Activated CD8-positive, alpha-beta T cell treated with anti-CD3 and anti-CD28 coated beads for 36 hours (primary cell): ENCODE data around the gene RET. TPM values are rescaled to one million over a fixed set of nuclear protein-coding genes. Genes with fewer than 3 reads are reported as not detected.

Source experiments
- ATAC-seq: fragments of 200-7000 bp; cut with Tn5 transposase; one replicate; pipeline ENCODE4 v1.10.0; 2021; ENCODE audit warnings: mild to moderate bottlenecking, moderate library complexity
- CTCF ChIA-PET: fragments of 350-600 bp; sonication (Branson Sonifier 250); formaldehyde crosslinking; loops from one replicate; lab custom pipeline; 2021; ENCODE audit warnings: antibody characterized with exemption; lab: Charles Lee
- POLR2A ChIA-PET: fragments of 350-600 bp; sonication (Branson Sonifier 250); formaldehyde crosslinking; loops from one replicate; lab custom pipeline; 2021; ENCODE audit warnings: antibody characterized with exemption; lab: Charles Lee
- DNase-seq: peaks from one replicate; pipeline ENCODE4 v3.0.0-alpha.2; 2020
- H3K27ac Mint-ChIP-seq: one replicate; pipeline ENCODE4 v1.8.0; 2021; ENCODE audit warnings: mild to moderate bottlenecking, mixed read lengths
- H3K27me3 Mint-ChIP-seq: one replicate; pipeline ENCODE4 v1.8.0; 2021; ENCODE audit warnings: mixed read lengths
- H3K36me3 Mint-ChIP-seq: one replicate; pipeline ENCODE4 v1.8.0; 2021; ENCODE audit warnings: low read depth, mixed read lengths
- H3K4me1 Mint-ChIP-seq: one replicate; pipeline ENCODE4 v1.8.0; 2021; ENCODE audit warnings: low read depth, mixed read lengths
- H3K4me3 Mint-ChIP-seq: one replicate; pipeline ENCODE4 v1.8.0; 2021; ENCODE audit warnings: mild to moderate bottlenecking, moderate library complexity, mixed read lengths
- H3K9me3 Mint-ChIP-seq: one replicate; pipeline ENCODE4 v1.8.0; 2021; ENCODE audit warnings: mixed read lengths
- CTCF ChIP-seq: fragments of 200-600 bp; IDR thresholded peaks from one replicate; pipeline ENCODE4 v1.8.0; 2022; ENCODE audit warnings: antibody characterized with exemption, mild to moderate bottlenecking
- intact Hi-C: fragments of 100-400 bp; cut with micrococcal nuclease; formaldehyde crosslinking; loops from one replicate; pipeline ENCODE4 v1.10.0; 2022
- total RNA-seq, 2 experiments: library from RNA; stranded (reverse); gene quantifications; one replicate each; pipeline ENCODE4 v1.2.3, GENCODE V29; 2021

Gene RET
- total RNA-seq, 2 experiments from 2014 or later: 0.13 to 0.47 TPM

DNA sequence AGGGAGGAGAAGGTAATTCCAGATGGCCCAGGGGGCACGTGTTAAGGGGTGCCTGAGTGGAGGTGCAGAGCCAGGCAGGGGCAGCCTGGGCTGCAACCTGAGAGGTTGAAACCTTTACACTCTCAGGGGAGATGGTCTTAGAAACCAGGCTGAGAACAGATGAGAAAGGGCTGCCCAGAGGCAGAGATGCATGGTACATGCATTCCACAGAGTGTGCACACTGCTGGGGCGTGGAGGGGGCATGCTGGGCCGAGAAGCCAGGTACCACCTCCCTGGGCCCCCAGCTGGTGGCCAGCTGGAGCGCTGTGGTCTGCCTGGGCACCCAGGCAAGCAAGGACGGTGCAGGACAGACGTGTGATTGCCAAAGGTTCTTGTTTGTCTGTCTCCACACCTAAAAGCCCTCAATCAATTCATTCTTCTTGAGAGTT is 47.2 kb downstream of the RET start:
- no peak for TF ChIP-seq CTCF

DNA sequence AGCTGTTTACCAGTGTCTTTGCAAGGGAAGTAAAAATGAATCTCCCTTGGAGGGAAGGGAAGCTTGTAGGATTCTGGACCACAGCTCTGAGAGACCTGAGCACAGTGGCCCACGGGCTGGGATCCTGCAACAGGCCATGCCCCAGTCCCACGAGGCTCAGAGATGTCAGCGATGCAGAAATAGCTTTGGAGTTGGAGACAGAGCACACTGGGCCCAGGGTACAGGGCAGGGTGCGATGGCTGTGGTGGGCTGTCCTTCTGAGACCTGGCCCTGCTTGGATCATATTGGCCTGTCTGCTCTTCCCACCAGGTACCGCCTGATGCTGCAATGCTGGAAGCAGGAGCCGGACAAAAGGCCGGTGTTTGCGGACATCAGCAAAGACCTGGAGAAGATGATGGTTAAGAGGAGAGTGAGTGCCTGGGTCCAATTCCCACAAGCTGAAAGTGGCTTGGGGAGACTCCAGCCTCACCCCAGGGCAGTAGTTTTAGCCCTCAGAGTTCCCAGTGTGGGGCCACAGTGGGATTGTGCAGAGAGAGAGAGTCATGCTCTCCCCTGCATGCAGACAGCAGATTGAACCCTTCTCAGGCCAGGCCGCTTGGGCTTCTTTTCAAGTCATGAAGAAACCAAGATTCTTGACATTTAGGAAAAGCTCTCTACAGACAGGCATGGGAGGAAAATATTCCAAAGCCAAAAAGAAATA is 47.9 kb downstream of the RET start:
- ChIA-PET CTCF (interaction anchor here (7.0 kb wide), 1 partner anchor 80 kb away, joined by 26 read pairs; no protein-coding TSS in a partner anchor), POLR2A (interaction anchor here (0.6 to 1.0 kb wide), 2 partner anchors 9 to 15 kb away, joined by 3 to 5 read pairs; no protein-coding TSS in a partner anchor)
- Mint-ChIP-seq H3K27ac (no peak overlapping the region), H3K4me1 (peaks cover 48% of the 10 kb centered on the region), H3K36me3 (no peaks in the 10 kb centered on the region), H3K9me3 (no peaks in the 10 kb centered on the region), H3K27me3 (no peaks in the 10 kb centered on the region), H3K4me3 (no peak overlapping the region)
- DNase-seq (peak; percentile 0), ATAC-seq (no peak)
- intact Hi-C loops: no loop called here
- TF ChIP-seq CTCF: no peak

More for the DNA sequence above, 47.2 kb downstream of the RET start:
- Mint-ChIP-seq H3K4me1 (peaks cover 42% of the 10 kb centered on the region), H3K36me3 (no peaks in the 10 kb centered on the region), H3K27ac (no peak overlapping the region), H3K27me3 (no peaks in the 10 kb centered on the region), H3K4me3 (no peak overlapping the region), H3K9me3 (no peaks in the 10 kb centered on the region)
- ChIA-PET CTCF (interaction anchor here (7.0 kb wide), 1 partner anchor 80 kb away, joined by 26 read pairs; no protein-coding TSS in a partner anchor), POLR2A (interaction anchor here (1.0 kb wide), 1 partner anchor 9 kb away, joined by 3 read pairs; no protein-coding TSS in a partner anchor)
- ATAC-seq (no peak), DNase-seq (no peak)
- intact Hi-C loops: no loop called here

- CTCF ChIA-PET: interaction anchor here (7.0 kb wide), 1 partner anchor 79 kb away, joined by 26 read pairs; no protein-coding TSS in a partner anchor
- no peaks in the 10 kb centered on the region for H3K36me3 Mint-ChIP-seq
These were observed 48.5 kb downstream of the RET start for GRCh38 chr10:43125274-43125845.

DNA sequence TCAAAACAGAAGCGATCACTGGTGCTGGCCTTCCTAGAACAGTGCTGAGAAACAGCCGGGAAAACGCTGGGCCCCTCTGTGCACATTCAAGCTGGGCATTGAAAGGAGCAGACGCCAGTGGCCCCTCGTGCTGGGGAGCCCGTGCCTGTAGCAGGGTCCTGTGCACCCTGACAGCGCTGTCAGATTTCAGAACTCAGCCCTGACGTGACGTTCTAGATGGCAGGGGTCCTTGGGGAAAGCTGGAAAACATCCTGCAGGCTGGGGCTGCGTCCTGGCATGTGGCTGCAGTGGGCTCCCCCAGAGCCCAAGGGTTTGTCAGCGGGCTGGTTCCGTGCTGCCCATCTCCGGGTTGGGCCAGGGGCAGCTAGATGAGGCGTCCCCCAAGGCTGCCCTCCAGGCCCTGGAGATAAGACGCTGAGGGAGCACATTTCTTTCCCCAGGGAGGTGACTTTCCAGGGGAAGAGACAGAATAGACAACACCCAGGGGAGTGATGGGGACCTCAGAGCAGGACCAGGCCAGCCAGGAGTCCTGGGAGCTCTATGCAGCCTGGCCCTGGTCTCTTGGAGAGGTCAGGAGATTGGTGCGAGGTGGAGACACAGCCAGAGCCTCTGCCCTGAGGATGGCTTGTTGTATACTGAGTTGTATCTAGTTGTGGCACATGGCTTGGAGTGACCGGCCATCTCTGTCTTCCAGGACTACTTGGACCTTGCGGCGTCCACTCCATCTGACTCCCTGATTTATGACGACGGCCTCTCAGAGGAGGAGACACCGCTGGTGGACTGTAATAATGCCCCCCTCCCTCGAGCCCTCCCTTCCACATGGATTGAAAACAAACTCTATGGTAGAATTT is 49.2 kb downstream of the RET start:
- DNase-seq (peak; percentile 1), ATAC-seq (no peak)
- Mint-ChIP-seq H3K27me3 (no peaks in the 10 kb centered on the region), H3K4me1 (peaks cover 40% of the 10 kb centered on the region), H3K27ac (no peak overlapping the region), H3K4me3 (no peak overlapping the region), H3K36me3 (no peaks in the 10 kb centered on the region), H3K9me3 (no peaks in the 10 kb centered on the region)
- POLR2A ChIA-PET: interaction anchor here (5.5 kb wide), 1 partner anchor 14 kb away, joined by 34 read pairs; the partner anchor contains the start of gene CSGALNACT2
- TF ChIP-seq CTCF: no peak
- intact Hi-C loops: no loop called here
- CTCF ChIA-PET: interaction anchor here (7.0 kb wide), 1 partner anchor 78 kb away, joined by 26 read pairs; no protein-coding TSS in a partner anchor

More at GRCh38 chr10:43125274-43125845, 48.5 kb downstream of the RET start:
- POLR2A ChIA-PET: interaction anchor here (0.6 kb wide), 1 partner anchor 15 kb away, joined by 5 read pairs; no protein-coding TSS in a partner anchor
- no peak overlapping the region for H3K27ac Mint-ChIP-seq
- no peak for TF ChIP-seq CTCF
- no peaks in the 10 kb centered on the region for H3K9me3 Mint-ChIP-seq
- intact Hi-C loops: no loop called here
- ATAC-seq (no peak), DNase-seq (peak; percentile 0)
- no peaks in the 10 kb centered on the region for H3K27me3 Mint-ChIP-seq
- H3K4me3 Mint-ChIP-seq: no peak overlapping the region
- H3K4me1 Mint-ChIP-seq: peaks cover 47% of the 10 kb centered on the region
